Islet of Langerhans (tissue), 1 donor: ENCODE measurements around the gene OR2V1.
"Not testable (repeated sequence)": the region's sequence is repeated elsewhere in the genome, so short reads cannot be mapped to it uniquely, and the experiment has no call there.

Experiments
- FAIRE-seq: peaks from one replicate; lab custom pipeline; 2011; peaks lifted over from hg19 to GRCh38; lab: Jason Lieb, UNC

Gene OR2V1

GRCh38 chr5:181160152-181160754, 29.3 kb upstream of the OR2V1 start:
- no peak for FAIRE-seq

DNA sequence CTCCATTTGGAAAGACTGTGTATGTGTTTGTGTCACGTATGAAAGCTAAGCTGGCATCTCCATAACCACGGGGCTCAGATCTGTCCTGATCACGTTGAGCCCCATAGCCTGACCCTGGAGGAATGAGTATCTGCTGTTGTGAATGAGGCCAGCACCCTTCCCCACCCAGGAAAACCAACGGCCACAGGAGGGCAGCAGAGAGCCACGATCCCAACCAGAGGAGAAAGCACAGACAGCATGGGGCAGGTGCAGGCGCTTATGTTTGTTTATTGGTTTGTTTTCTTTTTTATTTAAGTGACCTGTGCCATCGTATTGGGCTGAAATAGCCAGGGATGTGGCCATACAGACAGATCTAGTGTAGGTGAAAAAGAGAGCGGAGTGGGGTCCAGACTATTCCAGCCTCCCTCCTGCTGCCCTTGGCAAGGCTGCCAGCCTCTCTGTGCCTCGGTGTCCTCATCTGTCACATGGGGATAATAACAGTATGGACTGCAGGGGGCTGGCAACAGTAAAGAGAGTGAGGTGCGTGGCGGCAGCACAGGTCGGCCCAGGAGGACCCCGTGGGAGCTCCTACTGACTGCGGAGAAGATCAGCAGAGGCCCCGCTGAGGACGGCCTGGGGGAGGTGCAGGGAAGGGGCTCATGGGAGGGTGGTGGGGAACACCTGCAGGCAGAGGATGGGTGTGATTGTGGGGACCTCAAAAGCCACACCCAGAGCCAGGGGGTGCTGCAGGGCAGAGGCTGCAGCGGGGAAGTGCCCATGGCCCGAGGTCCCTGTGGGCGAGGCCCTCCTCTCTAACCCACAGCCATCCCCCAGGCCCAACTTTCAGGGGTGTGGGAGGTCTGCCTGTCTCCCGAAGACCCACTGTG, 28.6 kb upstream of the OR2V1 start:
- no peak for FAIRE-seq

DNA sequence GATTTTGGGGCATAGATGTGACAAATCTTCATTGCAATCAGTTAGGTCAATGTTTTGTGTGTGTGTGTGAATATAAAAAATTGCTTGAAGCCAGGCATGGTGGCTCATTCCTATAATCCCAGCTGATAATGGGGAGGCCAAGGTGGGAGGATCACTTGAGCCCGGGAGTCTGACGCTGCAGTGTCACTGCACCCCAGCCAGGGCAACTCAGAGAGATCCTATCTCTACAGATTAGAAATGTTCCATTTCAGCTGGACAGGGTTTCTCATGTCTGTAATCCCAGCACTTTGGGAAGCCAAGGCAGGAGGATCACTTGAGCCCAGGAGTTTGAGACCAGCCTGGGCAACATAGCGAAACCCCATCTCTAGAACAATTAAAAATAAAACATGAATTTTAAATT, 27.9 kb upstream of the OR2V1 start:
- FAIRE-seq, result no peak

DNA sequence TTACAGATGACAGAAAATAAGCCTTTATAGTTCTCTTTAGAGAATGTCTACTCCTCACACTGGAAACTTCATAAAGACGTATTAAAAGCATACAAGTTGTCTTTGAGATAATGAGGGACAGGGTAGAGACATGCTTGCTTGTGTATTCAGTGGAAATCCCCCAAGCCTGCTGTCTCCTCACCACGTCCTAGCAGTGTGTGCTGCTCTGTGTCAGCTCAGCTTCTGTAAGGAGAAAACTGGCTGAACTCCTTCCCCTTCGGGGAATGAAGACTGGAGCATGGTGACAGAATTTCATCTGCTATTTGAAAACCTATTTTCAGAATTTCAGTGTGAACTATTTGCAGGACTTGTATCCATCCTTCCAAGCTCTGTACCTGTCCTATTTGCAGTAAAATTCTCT, 25.8 kb upstream of the OR2V1 start:
- no peak for FAIRE-seq

DNA sequence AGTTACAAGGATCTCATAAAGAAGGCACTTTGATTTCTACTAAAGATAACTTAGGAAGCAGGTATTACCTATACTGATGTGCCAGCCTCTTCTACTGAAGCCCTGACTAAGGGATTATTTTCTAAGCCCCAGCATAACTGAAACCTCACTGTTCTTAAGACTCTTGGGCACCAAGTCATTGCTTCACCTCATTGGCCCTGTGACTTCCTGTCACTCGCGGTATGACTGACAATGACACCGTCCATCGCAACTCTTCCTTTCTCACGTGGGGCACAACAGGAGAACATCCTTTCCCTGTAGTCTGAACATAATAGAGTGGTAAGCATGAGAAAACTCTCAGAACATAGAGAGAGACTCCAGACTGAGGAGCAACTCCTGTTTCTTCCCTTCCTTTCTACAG, 22.8 kb upstream of the OR2V1 start:
- FAIRE-seq, result no peak

GRCh38 chr5:181152406-181152805, 21.4 kb upstream of the OR2V1 start:
- FAIRE-seq, result no peak

DNA sequence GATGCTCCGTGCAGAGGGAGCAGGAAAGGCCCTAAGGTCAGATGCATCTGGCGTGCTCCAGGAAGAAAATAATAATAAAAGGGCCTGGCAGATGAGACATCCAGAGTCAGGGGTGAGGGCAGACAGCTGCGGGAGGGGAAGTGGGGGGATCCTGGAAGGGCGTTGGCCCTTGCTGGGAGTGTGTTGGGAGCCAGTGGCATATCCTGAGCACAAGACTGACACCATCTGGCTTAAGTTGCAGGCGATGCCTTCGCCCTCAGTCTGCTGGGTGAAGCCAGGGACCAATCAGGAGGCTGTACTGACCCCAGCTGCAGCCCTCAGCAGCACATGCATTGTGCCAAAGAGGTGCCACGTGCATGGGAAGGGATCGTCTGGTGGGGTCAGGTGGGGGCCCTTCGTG, 20.2 kb upstream of the OR2V1 start:
- FAIRE-seq, result no peak

DNA sequence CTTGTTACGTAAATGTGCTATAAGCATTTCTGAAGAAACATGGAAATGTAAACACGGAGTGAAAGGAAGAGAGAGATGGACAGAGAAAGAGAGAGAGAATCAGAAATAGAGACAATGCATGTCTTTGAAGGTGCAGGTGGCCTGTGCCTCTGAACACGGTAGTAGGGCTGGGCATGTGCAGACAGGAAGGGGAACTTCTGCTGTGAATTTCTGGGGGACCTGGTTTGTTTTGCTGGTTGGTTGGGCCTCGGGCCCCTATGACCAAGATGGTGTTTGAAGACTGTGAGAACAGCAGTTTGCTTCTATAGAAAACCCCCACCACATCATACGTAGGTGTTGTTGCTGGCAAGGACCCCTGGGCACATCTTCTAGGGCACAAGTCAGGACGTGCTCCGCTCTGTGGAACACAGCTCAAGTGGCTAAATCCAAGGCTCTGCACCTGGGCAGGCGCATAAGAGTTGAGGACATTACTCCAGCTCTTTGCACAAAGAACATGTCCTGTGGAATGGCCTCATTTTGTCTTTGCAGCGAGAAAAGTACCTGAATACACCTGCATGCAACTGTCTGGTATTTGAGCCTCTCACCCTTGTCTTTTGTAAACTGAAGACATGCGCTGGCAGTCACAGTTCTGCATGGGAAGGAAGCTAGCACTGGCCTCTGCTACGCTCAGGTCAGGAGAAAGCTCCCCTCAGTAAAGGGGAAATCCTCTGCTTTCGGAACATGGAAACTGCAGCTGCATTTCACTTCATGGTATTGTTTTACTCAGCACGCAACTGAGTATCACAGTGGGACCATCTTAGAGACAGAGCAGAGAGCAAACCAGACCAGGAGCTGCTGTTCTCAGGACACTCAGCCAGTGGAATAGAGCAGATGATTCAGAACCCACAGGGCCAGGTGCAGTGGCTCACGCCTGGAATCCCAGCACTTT, 19.1 kb upstream of the OR2V1 start:
- FAIRE-seq, result no peak

GRCh38 chr5:181149355-181149754, 18.4 kb upstream of the OR2V1 start:
- no peak for FAIRE-seq

- FAIRE-seq, result not testable (repeated sequence)
Measured at GRCh38 chr5:181146927-181147636, 16.1 kb upstream of the OR2V1 start, which contains the start of gene OR2V2. OR2V2 (plus strand) TSS chr5:181147586; CDS start chr5:181154943, 7,357 bp downstream.

- FAIRE-seq, result no peak
Measured at GRCh38 chr5:181145133-181145532, 14.2 kb upstream of the OR2V1 start.

GRCh38 chr5:181142054-181142453, 11.1 kb upstream of the OR2V1 start:
- no peak for FAIRE-seq

DNA sequence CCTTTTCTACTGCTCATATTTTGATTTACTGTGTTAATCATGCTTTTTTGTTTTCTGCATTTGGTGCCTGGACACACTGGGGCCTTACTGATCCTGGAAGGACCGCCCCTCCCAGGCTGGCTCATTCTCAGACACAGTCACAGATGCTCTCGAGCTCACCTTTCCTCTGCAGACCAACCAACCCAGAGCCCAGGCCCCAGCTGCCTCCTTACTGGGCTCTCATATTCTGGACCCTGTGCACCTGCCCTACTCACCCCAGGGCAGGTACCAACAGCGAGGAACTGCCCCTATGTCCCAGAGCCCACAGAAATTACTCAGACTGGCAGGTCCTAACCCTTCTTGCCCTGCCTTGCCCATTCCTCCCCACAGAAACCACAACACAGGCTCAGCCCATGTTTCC, 9.8 kb upstream of the OR2V1 start:
- FAIRE-seq, result no peak

DNA sequence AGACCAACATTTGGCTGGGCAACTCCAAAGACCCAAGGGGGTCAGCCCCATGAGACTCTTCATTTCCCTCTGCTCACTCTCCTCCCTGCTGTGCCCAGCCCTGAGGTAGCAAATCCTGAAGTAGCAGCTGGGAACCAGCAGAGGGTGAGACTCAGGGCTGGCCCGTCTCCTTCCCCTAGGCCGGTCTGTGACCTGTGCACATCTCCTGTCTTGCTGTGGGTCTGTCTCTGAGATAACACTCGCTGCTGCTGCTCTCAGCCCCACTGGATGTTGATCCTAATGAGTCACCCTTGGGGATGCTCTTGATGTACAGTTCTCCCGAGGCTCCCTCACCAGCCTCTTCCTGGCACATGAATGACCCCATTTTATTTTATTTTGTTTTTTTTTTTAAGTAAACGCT, 7.3 kb upstream of the OR2V1 start:
- FAIRE-seq, result no peak

DNA sequence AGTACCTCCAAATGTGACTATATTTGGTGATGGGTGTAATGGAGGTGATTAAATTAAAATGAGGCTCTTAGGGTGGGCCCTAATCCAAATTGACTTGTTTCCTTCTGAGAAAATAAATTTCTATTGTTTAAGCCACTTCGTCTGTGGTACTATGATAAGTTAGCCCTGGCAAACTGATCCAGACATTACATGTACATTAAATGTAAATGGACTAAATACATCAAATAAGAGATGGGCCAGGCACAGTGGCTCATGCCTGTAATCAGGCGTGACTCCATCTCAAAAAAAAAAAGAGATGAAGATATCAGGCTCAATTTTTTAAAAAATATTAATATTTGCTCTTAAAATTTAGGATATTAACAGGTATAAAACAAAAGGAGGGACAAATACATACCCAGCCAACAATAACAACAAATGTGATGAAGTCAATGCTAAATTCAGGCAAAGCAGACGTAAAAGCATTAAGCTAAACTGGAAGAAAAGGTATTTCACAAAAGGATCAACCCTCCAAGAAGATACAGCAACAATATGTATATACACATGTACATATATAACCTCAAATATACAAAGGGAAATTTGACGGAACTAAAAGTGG, 5.5 kb upstream of the OR2V1 start:
- no peak for FAIRE-seq

GRCh38 chr5:181134259-181134658, 3.3 kb upstream of the OR2V1 start:
- no peak for FAIRE-seq

DNA sequence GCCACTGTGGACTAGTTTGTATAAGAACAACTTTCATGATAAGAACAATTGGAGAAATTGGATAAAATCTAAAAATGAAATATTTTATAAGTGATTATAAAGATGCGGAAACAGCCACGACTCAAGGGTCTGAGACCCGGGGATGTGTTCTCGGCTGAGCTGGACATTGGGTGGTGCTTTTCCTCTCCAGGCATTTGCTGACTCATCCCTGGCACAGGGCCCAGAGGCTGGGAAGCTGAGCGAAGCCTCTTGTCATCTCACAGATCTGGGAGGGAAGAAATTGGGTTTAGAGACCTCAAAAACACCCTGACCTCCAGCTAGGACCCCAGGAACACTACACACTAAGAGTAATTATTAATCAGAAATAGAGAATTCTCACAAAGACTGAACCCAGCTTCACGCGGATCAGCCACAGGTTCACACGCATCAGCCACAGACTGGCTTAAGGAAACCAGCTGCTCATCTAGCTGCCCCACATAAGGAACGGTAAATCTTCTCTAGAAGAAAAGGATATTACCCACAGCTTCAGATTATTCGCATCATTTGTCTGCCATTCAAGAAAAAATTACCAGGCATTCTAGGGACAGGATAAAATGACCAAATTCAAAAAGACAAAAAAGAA, 2.8 kb upstream of the OR2V1 start:
- FAIRE-seq, result no peak

DNA sequence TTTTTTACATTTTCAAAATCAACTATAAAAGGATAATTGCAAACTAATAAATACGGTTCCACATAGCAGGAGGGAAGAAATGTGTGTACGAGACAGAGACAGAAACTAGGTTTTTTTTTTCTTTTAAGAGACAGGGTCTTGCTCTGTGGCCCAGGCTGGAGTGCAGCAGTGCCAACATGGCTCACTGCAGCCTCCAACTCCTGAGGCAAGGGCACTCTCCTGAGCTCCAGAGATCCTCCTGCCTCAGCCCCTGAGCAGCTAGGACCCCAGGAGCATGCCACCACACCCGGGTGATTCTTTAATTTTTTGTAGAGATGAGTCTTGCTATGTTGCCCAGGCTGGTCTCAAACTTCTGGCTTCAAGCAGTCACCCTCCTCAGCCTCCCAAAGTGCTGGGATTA, 2.1 kb upstream of the OR2V1 start:
- no peak for FAIRE-seq

DNA sequence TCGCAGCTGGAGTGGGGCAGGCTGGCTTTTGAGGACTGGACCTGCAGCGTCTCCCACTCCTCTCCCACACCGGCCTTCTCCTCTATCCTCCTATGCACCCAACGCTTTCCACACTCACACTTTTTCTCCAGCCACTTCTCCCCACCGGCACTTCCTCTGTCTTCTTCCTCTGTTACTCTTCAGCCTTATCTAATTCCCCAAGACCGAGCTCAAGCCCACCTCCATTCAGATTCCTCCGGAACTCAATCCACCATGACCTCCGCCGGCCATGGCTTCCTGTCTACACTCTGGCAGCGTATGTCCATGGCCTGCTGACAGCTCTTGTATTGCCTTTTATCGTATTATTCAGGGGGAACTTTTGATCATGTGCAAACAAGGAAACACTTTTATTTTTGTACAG, 545 bp upstream of the OR2V1 start:
- FAIRE-seq, result no peak

- FAIRE-seq, result not testable (repeated sequence)
Measured at GRCh38 chr5:181130081-181130480, 888 bp downstream of the OR2V1 start.

GRCh38 chr5:181129601-181130000, 1.4 kb downstream of the OR2V1 start:
- FAIRE-seq, result no peak
